HepG2 (cell line): Measurements from ENCODE around the gene NTN5. TPM values are rescaled to one million over a fixed set of nuclear protein-coding genes. Genes with fewer than 3 reads are reported as not detected.

Experiments
- AHR ChIP-seq: IDR thresholded peaks from 2 replicates; pipeline ENCODE4 v1.6.1; 2018; ENCODE audit warnings: missing genetic modification reagents, missing compliant biosample characterization
- ATF7 ChIP-seq, 2 experiments: fragments of 450-650 bp in 1 of 2; sonication (generic) in 1 of 2; formaldehyde crosslinking in 1 of 2; IDR thresholded peaks; 2 replicates each; pipeline versions ENCODE4 v1.4.0 to v1.6.1; 2016 to 2020; ENCODE audit warnings: antibody characterized with exemption in 1 of 2, mild to moderate bottlenecking in 1 of 2, missing genetic modification reagents in 1 of 2
- BCL3 ChIP-seq: sonication (generic); formaldehyde crosslinking; IDR thresholded peaks from 2 replicates; pipeline ENCODE4 v1.5.1; 2020; ENCODE audit warnings: mild to moderate bottlenecking, missing genetic modification reagents, moderate library complexity
- KLF12 ChIP-seq: sonication (generic); formaldehyde crosslinking; IDR thresholded peaks from 2 replicates; pipeline ENCODE4 v1.4.0; 2020; ENCODE audit warnings: missing genetic modification reagents, borderline replicate concordance
- LRRFIP1 ChIP-seq: sonication (generic); formaldehyde crosslinking; conservative IDR thresholded peaks from 2 replicates; pipeline ENCODE4 v1.4.0; 2020; ENCODE audit warnings: missing genetic modification reagents
- MAF1 ChIP-seq: sonication (generic); formaldehyde crosslinking; IDR thresholded peaks from 2 replicates; pipeline ENCODE4 v1.5.0; 2020; ENCODE audit warnings: missing genetic modification reagents, borderline replicate concordance
- PITX1 ChIP-seq: sonication (generic); formaldehyde crosslinking; IDR thresholded peaks from 2 replicates; pipeline ENCODE4 v1.5.1; 2020; ENCODE audit warnings: mild to moderate bottlenecking, missing genetic modification reagents
- RFX5 ChIP-seq: IDR thresholded peaks from 2 replicates; pipeline ENCODE4 v1.6.1; 2011; ENCODE audit warnings: low read depth, low read length, improper control_type of control experiment
- SMARCE1 ChIP-seq: fragments of 450-650 bp; IDR thresholded peaks from 2 replicates; pipeline ENCODE4 v1.6.1; 2017; ENCODE audit warnings: borderline replicate concordance
- SOX6 ChIP-seq, 2 experiments: fragments of 450-650 bp in 1 of 2; sonication (generic) in 1 of 2; formaldehyde crosslinking in 1 of 2; IDR thresholded peaks; 2 replicates each; pipeline versions ENCODE4 v1.4.0 to v1.6.1; 2017 to 2020; ENCODE audit warnings: antibody characterized with exemption in 1 of 2, mild to moderate bottlenecking in 1 of 2, missing genetic modification reagents in 1 of 2
- SP5 ChIP-seq: IDR thresholded peaks from 2 replicates; pipeline ENCODE4 v1.6.1; 2016; ENCODE audit warnings: low read depth, borderline replicate concordance
- TCF7L2 ChIP-seq: IDR thresholded peaks from 2 replicates; pipeline ENCODE4 v1.6.1; 2011; ENCODE audit warnings: mild to moderate bottlenecking, low read depth, low read length, moderate library complexity
- U2AF1 ChIP-seq: fragments of 200-400 bp; formaldehyde crosslinking; optimal IDR thresholded peaks from 2 replicates; pipeline ENCODE3; 2017; ENCODE audit warnings: mild to moderate bottlenecking, low read depth, low read length
- ZBTB25 ChIP-seq: IDR thresholded peaks from 2 replicates; pipeline ENCODE4 v1.6.1; 2018; ENCODE audit warnings: missing genetic modification reagents
- ZBTB38 ChIP-seq: sonication (generic); formaldehyde crosslinking; IDR thresholded peaks from 2 replicates; pipeline ENCODE4 v1.5.1; 2020; ENCODE audit warnings: mild to moderate bottlenecking, missing genetic modification reagents
- ZBTB7B ChIP-seq: sonication (generic); formaldehyde crosslinking; IDR thresholded peaks from 2 replicates; pipeline ENCODE4 v1.4.0; 2020; ENCODE audit warnings: missing genetic modification reagents
- ZNF12 ChIP-seq: sonication (generic); formaldehyde crosslinking; IDR thresholded peaks from 2 replicates; pipeline ENCODE4 v1.5.0; 2020; ENCODE audit warnings: missing genetic modification reagents
- ZNF253 ChIP-seq: sonication (generic); formaldehyde crosslinking; IDR thresholded peaks from 2 replicates; pipeline ENCODE4 v1.8.0; 2022; ENCODE audit warnings: mild to moderate bottlenecking, missing genetic modification reagents, borderline replicate concordance
- ZNF337 ChIP-seq: sonication (generic); formaldehyde crosslinking; IDR thresholded peaks from 2 replicates; pipeline ENCODE4 v1.5.1; 2020; ENCODE audit warnings: missing genetic modification reagents, low read depth, mild to moderate bottlenecking, borderline replicate concordance
- ZNF354B ChIP-seq: sonication (generic); formaldehyde crosslinking; IDR thresholded peaks from 2 replicates; pipeline ENCODE4 v1.8.0; 2022; ENCODE audit warnings: mild to moderate bottlenecking, missing genetic modification reagents
- ZNF710 ChIP-seq: sonication (generic); formaldehyde crosslinking; IDR thresholded peaks from 2 replicates; pipeline ENCODE4 v1.5.0; 2020; ENCODE audit warnings: mild to moderate bottlenecking, missing genetic modification reagents, borderline replicate concordance
- ZNF768 ChIP-seq: sonication (generic); formaldehyde crosslinking; IDR thresholded peaks from 2 replicates; pipeline ENCODE4 v1.4.0; 2020; ENCODE audit warnings: missing genetic modification reagents
- ZNF772 ChIP-seq: sonication (generic); formaldehyde crosslinking; IDR thresholded peaks from 2 replicates; pipeline ENCODE4 v1.5.0; 2020; ENCODE audit warnings: mild to moderate bottlenecking, missing genetic modification reagents
- ZZZ3 ChIP-seq: sonication (generic); formaldehyde crosslinking; IDR thresholded peaks from 2 replicates; pipeline ENCODE4 v1.4.0; 2020; ENCODE audit warnings: missing genetic modification reagents, mild to moderate bottlenecking, borderline replicate concordance
- polyA plus RNA-seq, 8 experiments: library from polyadenylated mRNA; depleted of rRNA in 3 of 8; stranded (reverse) in 7 of 8; unstranded in 1 of 8; fragments of >200 nt; fragmentation: Illumina TruSeq in 4 of 8; extraction: Trizol in 4 of 8; gene quantifications; 2 replicates each; pipeline versions ENCODE4 v1.2.1 to v1.2.3, GENCODE V29; 2011 to 2016; ENCODE audit warnings: low read depth in 4 of 8, missing spikeins in 1 of 8, mixed read lengths in 1 of 8; ENCODE audit not compliant: insufficient read depth in 1 of 8
- total RNA-seq, 5 experiments: library from RNA; depleted of rRNA; stranded (reverse); fragments of >200 nt; fragmentation: Illumina TruSeq; extraction: Trizol; gene quantifications; 2 replicates each; pipeline ENCODE4 v1.2.3, GENCODE V29; 2016; ENCODE audit warnings: low read depth in 1 of 5

The NTN5 gene
- total and polyA plus RNA-seq, 2 of the 13 experiments (the other 11 are each of a cell fraction or from before 2014, with no cell fraction given), result 0.05 TPM; not detected in 1

DNA sequence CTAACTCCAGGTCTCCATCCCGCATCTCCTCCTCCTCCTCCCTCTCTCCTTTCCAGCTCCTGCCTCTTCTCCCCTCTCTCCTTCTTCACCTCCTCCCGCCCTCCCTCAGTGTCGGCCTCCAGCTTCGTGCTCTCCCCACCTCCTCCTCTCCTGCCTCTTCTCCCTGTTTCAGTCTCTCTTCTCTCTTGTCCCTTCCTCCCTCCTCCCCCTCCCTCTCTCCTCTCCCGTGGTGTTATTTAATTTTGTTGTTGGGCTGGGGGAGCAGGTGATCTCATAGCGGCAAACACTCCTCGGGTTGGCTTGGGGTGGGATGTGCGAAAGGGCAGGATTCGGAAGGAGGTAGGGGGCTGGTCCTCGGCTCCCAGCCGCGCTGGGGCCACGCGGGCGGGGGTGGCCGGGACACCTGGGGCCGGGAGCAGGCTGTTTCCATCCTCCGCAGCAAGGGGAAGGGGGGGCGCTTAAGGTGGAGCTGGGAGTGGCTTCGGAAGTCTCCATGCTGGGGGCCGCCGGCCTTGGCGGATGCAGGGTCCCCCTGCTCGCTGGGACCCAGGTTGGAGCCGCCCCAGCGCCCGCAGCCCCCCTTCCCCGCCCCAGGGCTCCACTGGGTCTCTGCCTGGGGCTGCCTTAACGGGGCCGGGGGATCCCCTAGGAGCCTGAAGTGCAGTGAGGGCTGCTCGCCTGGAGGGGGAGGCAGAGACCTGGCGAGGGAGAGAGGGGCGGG, 26.7 kb downstream of the NTN5 start, which contains the start of gene CA11 (continued):
- peak; percentile 46; the same call in 1 of the 2 replicates for TF ChIP-seq ZNF710 (CRISPR knock-in tag)
- no peak for TF ChIP-seq MAF1 (CRISPR knock-in tag)
- no peak for TF ChIP-seq LRRFIP1 (CRISPR knock-in tag)
- peak; percentile 51; the same call in 1 of the 2 replicates for TF ChIP-seq BCL3
- no peak for TF ChIP-seq ZZZ3 (CRISPR knock-in tag)
- no peak for TF ChIP-seq SMARCE1
- TF ChIP-seq ZNF12 (CRISPR knock-in tag), result no peak
- TF ChIP-seq ZNF337 (CRISPR knock-in tag), result no peak
- TF ChIP-seq KLF12, result no peak
- TF ChIP-seq ATF7 (IDR thresholded peaks at IDR 0.05), result no peak
- TF ChIP-seq ATF7 (CRISPR knock-in tag; IDR thresholded peaks at IDR 0.05), result no peak
- TF ChIP-seq RFX5, result no peak
- TF ChIP-seq ZBTB25 (CRISPR knock-in tag), result 0 out of 2 replicates have a peak, but pooled peaks have one; percentile 38
- no peak for TF ChIP-seq AHR
- peak; percentile 13; the same call in 1 of the 2 replicates for TF ChIP-seq ZNF768
- no peak for TF ChIP-seq ZNF253 (CRISPR knock-in tag)
- TF ChIP-seq ZBTB38 (CRISPR knock-in tag), result no peak
- TF ChIP-seq U2AF1, result no peak
- TF ChIP-seq SP5 (CRISPR knock-in tag), result peak; percentile 84
- peak; percentile 20; the same call in 1 of the 2 replicates for TF ChIP-seq PITX1
- TF ChIP-seq SOX6 (IDR thresholded peaks at IDR 0.05), result no peak
- peak; percentile 40; the same call in 1 of the 2 replicates for TF ChIP-seq SOX6 (CRISPR knock-in tag; IDR thresholded peaks at IDR 0.05)
- no peak for TF ChIP-seq ZBTB7B (CRISPR knock-in tag)
- no peak for TF ChIP-seq TCF7L2
- no peak for TF ChIP-seq ZNF772 (CRISPR knock-in tag)
- TF ChIP-seq ZNF354B, result no peak
